Stimulated activated naive CD8-positive, alpha-beta T cell treated with anti-CD3 and anti-CD28 coated beads, Interleukin-15, Interleukin-2, amounts not matched to agents 100 ng/mL and 50 ng/mL, for 24 hours (primary cell): ENCODE results near the gene IFNA8.
"Not testable (repeated sequence)": the region's sequence is repeated elsewhere in the genome, so short reads cannot be mapped to it uniquely, and the experiment has no call there.

Experiments
- H3K27ac Mint-ChIP-seq: one replicate; pipeline ENCODE4 v1.8.0; 2021; ENCODE audit warnings: mild to moderate bottlenecking, mixed read lengths
- H3K27me3 Mint-ChIP-seq: one replicate; pipeline ENCODE4 v1.8.0; 2021; ENCODE audit warnings: mixed read lengths
- H3K36me3 Mint-ChIP-seq: one replicate; pipeline ENCODE4 v1.8.0; 2021; ENCODE audit warnings: low read depth, mixed read lengths
- H3K4me1 Mint-ChIP-seq: one replicate; pipeline ENCODE4 v1.8.0; 2021; ENCODE audit warnings: low read depth, mixed read lengths
- H3K4me3 Mint-ChIP-seq: one replicate; pipeline ENCODE4 v1.8.0; 2021; ENCODE audit warnings: mild to moderate bottlenecking, mixed read lengths
- H3K9me3 Mint-ChIP-seq: one replicate; pipeline ENCODE4 v1.8.0; 2021; ENCODE audit warnings: mixed read lengths

IFNA8 gene

GRCh38 chr9:21412107-21412506, 3.2 kb downstream of the IFNA8 start:
- Mint-ChIP-seq H3K4me3 (no peak overlapping the region), H3K27me3 (peaks cover 14% of the 10 kb centered on the region), H3K36me3 (no peaks in the 10 kb centered on the region), H3K4me1 (peaks cover 11% of the 10 kb centered on the region), H3K9me3 (no peaks in the 10 kb centered on the region), H3K27ac (no peak overlapping the region)

DNA sequence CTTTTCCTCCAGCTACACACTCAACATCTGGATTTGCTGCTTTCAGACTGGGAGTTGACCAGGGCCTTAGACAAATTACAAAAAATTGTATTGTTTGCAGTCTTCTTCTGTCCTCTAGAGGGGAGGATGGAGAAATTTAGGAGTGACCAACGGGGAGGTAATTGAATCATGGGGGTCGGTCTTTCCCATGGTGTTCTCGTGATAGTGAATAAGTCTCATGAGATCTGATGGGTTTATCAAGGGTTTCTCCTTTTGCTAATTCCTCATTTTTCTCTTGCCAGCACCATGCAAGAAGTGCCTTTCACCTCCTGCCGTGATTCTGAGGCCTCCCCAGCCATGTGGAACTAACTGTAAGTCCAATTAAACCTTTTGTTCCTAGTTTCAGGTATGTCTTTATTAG, 4.2 kb downstream of the IFNA8 start:
- Mint-ChIP-seq H3K9me3 (no peaks in the 10 kb centered on the region), H3K4me3 (no peak overlapping the region), H3K27me3 (peaks cover 14% of the 10 kb centered on the region), H3K36me3 (no peaks in the 10 kb centered on the region), H3K27ac (no peak overlapping the region), H3K4me1 (peaks cover 11% of the 10 kb centered on the region)

- no peak overlapping the region for H3K27ac Mint-ChIP-seq
- peaks cover 11% of the 10 kb centered on the region for H3K4me1 Mint-ChIP-seq
These were observed 4.7 kb downstream of the IFNA8 start for GRCh38 chr9:21413624-21414023.

DNA sequence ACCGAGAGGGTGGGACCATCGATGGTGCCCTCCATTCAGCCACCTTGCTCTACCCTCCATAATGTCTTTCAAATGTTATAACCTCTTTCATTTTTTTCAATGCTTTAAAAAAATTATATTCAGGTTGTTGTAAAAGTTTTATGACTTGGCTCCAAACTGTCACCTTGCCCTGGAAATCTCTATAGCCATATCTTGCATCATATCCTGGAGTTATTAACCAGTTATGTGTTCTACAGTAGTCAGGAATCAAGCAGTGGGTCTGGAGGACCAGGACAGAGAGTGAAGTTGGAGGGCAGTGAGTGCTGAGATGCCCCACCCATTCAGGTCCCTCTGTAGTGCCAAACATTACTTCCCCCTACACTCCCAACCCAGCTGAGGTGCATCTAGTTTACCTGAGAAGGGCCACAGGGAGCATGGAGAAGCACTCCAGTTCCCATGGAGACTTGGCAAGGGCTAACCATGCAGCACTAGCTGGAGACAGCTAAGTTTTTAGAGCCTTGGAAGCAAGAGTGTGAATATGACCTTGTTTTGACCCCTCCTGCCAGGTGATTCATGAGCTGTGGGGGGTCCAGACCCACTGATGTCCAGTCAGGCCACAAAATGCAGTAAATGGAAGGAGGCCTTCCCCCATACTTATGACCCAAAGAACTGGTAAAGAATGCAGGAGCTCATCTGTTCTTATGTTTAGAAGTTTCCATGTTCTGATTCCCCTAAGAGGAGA, 5.5 kb downstream of the IFNA8 start:
- Mint-ChIP-seq H3K27me3 (peaks cover 14% of the 10 kb centered on the region), H3K4me3 (no peak overlapping the region), H3K27ac (no peak overlapping the region), H3K9me3 (no peaks in the 10 kb centered on the region), H3K4me1 (peaks cover 11% of the 10 kb centered on the region), H3K36me3 (no peaks in the 10 kb centered on the region)

More at GRCh38 chr9:21413624-21414023, 4.7 kb downstream of the IFNA8 start:
- Mint-ChIP-seq H3K4me3 (no peak overlapping the region), H3K27me3 (peaks cover 14% of the 10 kb centered on the region), H3K36me3 (no peaks in the 10 kb centered on the region), H3K9me3 (no peaks in the 10 kb centered on the region)

GRCh38 chr9:21415493-21416267, 6.8 kb downstream of the IFNA8 start:
- Mint-ChIP-seq H3K36me3 (no peaks in the 10 kb centered on the region), H3K4me1 (peaks cover 11% of the 10 kb centered on the region), H3K4me3 (no peak overlapping the region), H3K27me3 (peaks cover 8% of the 10 kb centered on the region), H3K9me3 (no peaks in the 10 kb centered on the region), H3K27ac (no peak overlapping the region)

- Mint-ChIP-seq H3K9me3 (no peaks in the 10 kb centered on the region), H3K27ac (no peak overlapping the region), H3K27me3 (peaks cover 62% of the 10 kb centered on the region), H3K4me3 (no peak overlapping the region), H3K4me1 (no peaks in the 10 kb centered on the region), H3K36me3 (no peaks in the 10 kb centered on the region)
These were observed 19.3 kb downstream of the IFNA8 start for GRCh38 chr9:21428235-21428634.

DNA sequence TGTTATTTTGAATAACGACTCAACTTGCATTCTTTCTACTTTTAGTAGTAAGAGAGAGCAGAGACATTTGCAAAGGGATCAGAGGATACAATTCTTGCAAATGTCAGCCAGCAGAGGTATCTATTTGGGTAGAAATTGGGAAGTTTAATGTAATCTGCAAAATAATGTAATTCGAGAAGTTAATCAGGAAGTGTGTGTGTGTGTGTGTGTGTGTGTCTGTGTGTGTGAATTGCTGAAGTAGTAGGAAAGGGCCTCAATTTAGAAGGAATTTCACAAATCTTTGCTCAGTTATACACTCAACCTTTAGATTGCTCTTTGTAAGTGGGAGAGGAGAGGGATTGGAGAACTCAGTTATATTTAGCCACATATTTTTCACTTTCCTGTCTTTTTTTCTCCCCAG, 20.3 kb downstream of the IFNA8 start:
- Mint-ChIP-seq H3K27me3 (peaks cover 66% of the 10 kb centered on the region), H3K36me3 (no peaks in the 10 kb centered on the region), H3K9me3 (no peaks in the 10 kb centered on the region), H3K4me1 (no peaks in the 10 kb centered on the region), H3K4me3 (no peak overlapping the region), H3K27ac (no peak overlapping the region)

DNA sequence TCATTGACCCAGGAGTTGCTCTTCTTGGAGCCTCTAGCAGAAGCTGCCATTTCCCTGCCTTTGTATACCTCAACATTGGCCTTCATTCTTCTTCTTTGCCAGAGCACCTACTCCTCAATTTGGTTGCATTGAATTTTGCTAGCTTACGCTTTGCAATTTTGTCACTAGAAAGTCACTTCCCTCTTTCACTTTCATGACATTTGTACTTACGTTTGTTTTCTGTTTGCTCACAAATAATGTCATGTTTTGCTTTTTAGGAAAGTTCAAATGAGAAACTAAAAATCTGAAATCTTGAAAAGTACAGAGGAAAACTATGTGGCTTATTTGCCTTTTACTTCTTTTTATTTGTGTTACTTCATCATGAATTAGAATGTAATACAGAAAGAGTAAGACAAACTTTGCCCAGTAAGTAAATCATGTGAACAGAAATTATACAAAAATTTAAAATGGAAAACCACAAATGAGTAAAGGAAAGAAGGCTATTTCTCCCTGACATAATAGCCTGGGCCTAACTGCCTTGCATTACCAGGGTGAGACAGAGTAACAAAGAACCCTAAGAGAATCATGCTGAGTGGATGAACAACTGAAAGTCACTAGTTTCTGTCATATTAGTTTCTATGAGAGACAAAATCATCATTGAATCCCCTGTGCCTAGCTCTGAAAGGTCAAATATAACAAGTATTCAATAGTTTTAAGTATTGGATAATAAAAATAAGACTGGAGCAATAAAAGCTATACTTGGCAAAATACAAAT, 23.9 kb downstream of the IFNA8 start:
- H3K36me3 Mint-ChIP-seq, result no peaks in the 10 kb centered on the region
- H3K27ac Mint-ChIP-seq, result no peak overlapping the region

DNA sequence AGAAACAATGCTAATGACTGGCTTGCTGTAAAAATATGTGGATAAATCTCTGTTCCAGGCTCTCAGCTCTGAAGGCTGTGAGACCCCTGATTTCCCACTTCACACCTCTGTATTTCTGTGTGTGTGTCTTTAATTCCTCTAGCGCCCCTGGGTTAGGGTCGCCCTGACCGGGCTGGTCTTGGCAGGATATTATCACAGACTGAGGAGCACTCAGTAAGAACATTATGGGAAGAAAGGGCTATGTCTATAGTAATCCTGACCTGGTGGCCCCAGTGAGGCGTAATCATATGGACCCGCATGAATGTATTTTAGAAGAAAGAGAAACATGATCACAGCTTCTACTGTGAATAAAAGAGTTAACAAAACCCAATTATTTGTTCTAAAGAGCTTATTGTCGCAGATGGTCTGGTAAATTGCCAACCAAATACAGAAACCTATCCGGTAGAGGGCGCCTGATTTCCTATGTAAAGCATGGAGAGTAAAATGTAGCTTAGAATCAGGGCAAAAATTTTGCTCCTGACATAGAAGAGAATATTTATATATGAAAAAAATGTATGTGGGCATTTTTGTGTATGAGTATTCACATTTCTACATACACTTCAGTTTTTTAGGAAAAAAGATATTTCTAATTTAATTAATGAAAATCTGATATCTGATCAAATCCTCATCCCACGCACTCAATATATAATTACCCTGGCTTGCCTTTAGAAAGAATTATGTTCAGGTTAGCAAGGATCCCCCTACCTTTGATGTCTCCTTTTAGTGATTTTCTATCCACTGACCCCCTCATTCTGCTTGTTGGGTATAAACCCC, 25.5 kb downstream of the IFNA8 start:
- Mint-ChIP-seq H3K27me3 (peaks cover 44% of the 10 kb centered on the region), H3K4me3 (no peak overlapping the region), H3K4me1 (no peaks in the 10 kb centered on the region), H3K36me3 (no peaks in the 10 kb centered on the region), H3K27ac (no peak overlapping the region), H3K9me3 (no peaks in the 10 kb centered on the region)

More for the DNA sequence above, 23.9 kb downstream of the IFNA8 start:
- Mint-ChIP-seq H3K27me3 (peaks cover 56% of the 10 kb centered on the region), H3K4me1 (no peaks in the 10 kb centered on the region), H3K4me3 (no peak overlapping the region), H3K9me3 (no peaks in the 10 kb centered on the region)

GRCh38 chr9:21435015-21435383, 26.1 kb downstream of the IFNA8 start:
- not testable (repeated sequence) for H3K4me1 Mint-ChIP-seq, H3K4me3 Mint-ChIP-seq, H3K27ac Mint-ChIP-seq, H3K36me3 Mint-ChIP-seq, H3K9me3 Mint-ChIP-seq
- peaks cover 41% of the 10 kb centered on the region for H3K27me3 Mint-ChIP-seq

GRCh38 chr9:21440139-21440538, 31.2 kb downstream of the IFNA8 start, which contains the start of gene IFNA1:
Gene IFNA1 (plus strand): TSS chr9:21440439. CDS start chr9:21440508, 69 bp downstream.
- no peaks in the 10 kb centered on the region for H3K9me3 Mint-ChIP-seq
- no peak within 1 kb of the TSS for H3K27ac Mint-ChIP-seq
- H3K36me3 Mint-ChIP-seq, result no peaks in the 10 kb centered on the region

DNA sequence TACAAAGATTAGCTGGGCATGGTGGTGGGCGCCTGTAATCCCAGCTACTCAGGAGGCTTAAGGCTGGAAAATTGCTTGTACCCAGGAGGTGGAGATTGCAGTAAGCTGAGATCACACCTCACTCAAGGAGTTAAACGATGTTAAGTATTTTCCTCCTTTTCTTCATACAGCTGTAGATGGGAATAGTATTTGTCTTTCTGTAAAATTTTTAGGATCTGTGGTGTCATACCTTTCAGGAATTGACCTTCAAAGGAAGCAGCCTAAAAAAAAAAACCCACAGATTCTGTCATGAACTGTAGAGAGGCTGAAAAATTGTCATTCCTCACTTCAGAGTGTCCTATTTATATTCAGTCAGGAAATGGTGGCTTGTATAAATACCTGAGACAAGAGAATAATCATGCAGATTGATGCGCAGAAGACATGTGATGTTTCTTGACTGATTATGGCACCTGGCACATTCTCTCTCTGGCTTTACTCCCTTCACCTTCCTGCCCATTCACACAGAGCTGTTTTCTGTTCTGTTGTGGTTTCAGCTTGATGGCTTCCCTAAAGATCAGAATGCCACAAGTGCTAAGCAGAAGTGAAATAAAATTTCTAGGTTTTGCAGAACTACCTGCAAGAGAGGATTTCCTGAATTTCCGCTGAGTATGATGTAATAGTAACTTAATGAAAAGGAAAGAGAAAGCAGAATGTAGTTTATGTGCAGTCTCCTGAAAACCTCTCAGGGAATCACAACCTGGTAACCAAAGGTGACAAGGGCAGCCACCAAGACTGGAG, 35.1 kb downstream of the IFNA8 start:
- Mint-ChIP-seq H3K9me3 (no peaks in the 10 kb centered on the region), H3K27me3 (peaks cover 10% of the 10 kb centered on the region), H3K27ac (no peak overlapping the region), H3K4me1 (peaks cover 14% of the 10 kb centered on the region), H3K4me3 (peak overlapping the region; percentile 13), H3K36me3 (no peaks in the 10 kb centered on the region)

More at GRCh38 chr9:21440139-21440538, 31.2 kb downstream of the IFNA8 start, which contains the start of gene IFNA1:
- peaks cover 13% of the 10 kb centered on the region for H3K27me3 Mint-ChIP-seq
- peaks cover 14% of the 10 kb centered on the region for H3K4me1 Mint-ChIP-seq
- no peak within 1 kb of the TSS for H3K4me3 Mint-ChIP-seq

GRCh38 chr9:21449312-21449711, 40.4 kb downstream of the IFNA8 start:
- H3K27ac Mint-ChIP-seq, H3K4me1 Mint-ChIP-seq, H3K36me3 Mint-ChIP-seq, H3K4me3 Mint-ChIP-seq, H3K9me3 Mint-ChIP-seq: not testable (repeated sequence)
- H3K27me3 Mint-ChIP-seq, result peaks cover 14% of the 10 kb centered on the region
